ENCODE results near the gene CTSF.
"Not testable (repeated sequence)": the region's sequence is repeated elsewhere in the genome, so short reads cannot be mapped to it uniquely, and the experiment has no call there.

Gene CTSF

GRCh38 chr11:66542362-66542761 is 26.0 kb downstream of the CTSF start:
- no peak for TF ChIP-seq CTCF (IDR thresholded peaks at IDR 0.05; ENCODE audit: extremely low read depth, insufficient read depth, missing control alignments)
- no peak for DNase-seq (ENCODE audit: low spot score)
- in situ Hi-C loops (cut with MboI; ENCODE audit: low pct_unique_long_range_greater_than_20kb, low sequenced_read_pairs, unreplicated experiment): no loop called here

GRCh38 chr11:66541892-66542291 is 26.5 kb downstream of the CTSF start:
- in situ Hi-C loops (cut with MboI; ENCODE audit: low pct_unique_long_range_greater_than_20kb, low sequenced_read_pairs, unreplicated experiment): no loop called here
- no peak for DNase-seq (ENCODE audit: low spot score)

GRCh38 chr11:66540598-66540997 is 27.8 kb downstream of the CTSF start:
- in situ Hi-C loops (cut with MboI; ENCODE audit: low pct_unique_long_range_greater_than_20kb, low sequenced_read_pairs, unreplicated experiment); DNase-seq (ENCODE audit: low spot score): not testable (repeated sequence)

More at GRCh38 chr11:66541892-66542291, 26.5 kb downstream of the CTSF start:
- no peak for TF ChIP-seq CTCF (IDR thresholded peaks at IDR 0.05; ENCODE audit: extremely low read depth, insufficient read depth, missing control alignments)

- in situ Hi-C loops (cut with MboI; ENCODE audit: low pct_unique_long_range_greater_than_20kb, low sequenced_read_pairs, unreplicated experiment): no loop called here
- no peak for DNase-seq (ENCODE audit: low spot score)
- TF ChIP-seq CTCF (IDR thresholded peaks at IDR 0.05; ENCODE audit: extremely low read depth, insufficient read depth, missing control alignments): no peak
Measured at GRCh38 chr11:66539870-66540213, 28.6 kb downstream of the CTSF start.

- in situ Hi-C loops (cut with MboI; ENCODE audit: low pct_unique_long_range_greater_than_20kb, low sequenced_read_pairs, unreplicated experiment): no loop called here
- TF ChIP-seq CTCF (IDR thresholded peaks at IDR 0.05; ENCODE audit: extremely low read depth, insufficient read depth, missing control alignments): no peak
- DNase-seq (ENCODE audit: low spot score): no peak
Measured at GRCh38 chr11:66539170-66539869, 29.1 kb downstream of the CTSF start.

GRCh38 chr11:66532784-66533183 is 35.6 kb downstream of the CTSF start:
- TF ChIP-seq CTCF (IDR thresholded peaks at IDR 0.05; ENCODE audit: extremely low read depth, insufficient read depth, missing control alignments): no peak
- no peak for DNase-seq (ENCODE audit: low spot score)
- in situ Hi-C loops (cut with MboI; ENCODE audit: low pct_unique_long_range_greater_than_20kb, low sequenced_read_pairs, unreplicated experiment): no loop called here

GRCh38 chr11:66531841-66532240 is 36.6 kb downstream of the CTSF start:
- in situ Hi-C loops (cut with MboI; ENCODE audit: low pct_unique_long_range_greater_than_20kb, low sequenced_read_pairs, unreplicated experiment): no loop called here
- TF ChIP-seq CTCF (IDR thresholded peaks at IDR 0.05; ENCODE audit: extremely low read depth, insufficient read depth, missing control alignments): no peak
- DNase-seq (ENCODE audit: low spot score): no peak

All from GM13977 (cell line).